SK-N-SH treated with all-trans-retinoic acid at 6 μM for 48 hours (cell line): ENCODE data around the gene TNN.

Source experiments
- ATAC-seq: fragments of 200-7000 bp; cut with Tn5 transposase; 3 replicates; pipeline ENCODE4 v1.9.1; 2020; ENCODE audit warnings: mild to moderate bottlenecking, moderate library complexity
- ARNTL ChIP-seq: fragments of 450-650 bp; formaldehyde crosslinking; IDR thresholded peaks from 2 replicates; pipeline ENCODE4 v1.5.0; 2020; ENCODE audit warnings: low read depth, mild to moderate bottlenecking, moderate library complexity, borderline replicate concordance
- BACH2 ChIP-seq: fragments of 250-450 bp; sonication (Bioruptor Pico); IDR thresholded peaks from 2 replicates; pipeline ENCODE4 v1.9.0; 2021; ENCODE audit warnings: mild to moderate bottlenecking, borderline replicate concordance
- CSDC2 ChIP-seq: fragments of 250-450 bp; sonication (Bioruptor Pico); IDR thresholded peaks from 2 replicates; pipeline ENCODE4 v1.5.0; 2020; ENCODE audit warnings: mild to moderate bottlenecking, moderate library complexity
- CSRNP3 ChIP-seq: fragments of 250-450 bp; sonication (Bioruptor Pico); IDR thresholded peaks from 2 replicates; pipeline ENCODE4 v1.5.1; 2021; ENCODE audit warnings: mild to moderate bottlenecking, moderate library complexity
- GLIS3 ChIP-seq: fragments of 250-450 bp; sonication (Bioruptor Pico); IDR thresholded peaks from 2 replicates; pipeline ENCODE4 v1.5.0; 2020; ENCODE audit warnings: mild to moderate bottlenecking, moderate library complexity
- OSR1 ChIP-seq: fragments of 250-450 bp; sonication (Bioruptor Pico); IDR thresholded peaks from 2 replicates; pipeline ENCODE4 v1.8.0; 2022; ENCODE audit warnings: moderate library complexity, mild to moderate bottlenecking, inconsistent platforms
- PATZ1 ChIP-seq: fragments of 250-450 bp; sonication (Bioruptor Pico); IDR thresholded peaks from 2 replicates; pipeline ENCODE4 v1.8.0; 2020; ENCODE audit warnings: mild to moderate bottlenecking, moderate library complexity, borderline replicate concordance
- POU6F1 ChIP-seq: fragments of 250-450 bp; sonication (Bioruptor Pico); IDR thresholded peaks from 2 replicates; pipeline ENCODE4 v1.8.0; 2021; ENCODE audit warnings: low read depth, mild to moderate bottlenecking, moderate library complexity, borderline replicate concordance
- RARB ChIP-seq: fragments of 250-450 bp; sonication (Bioruptor Pico); IDR thresholded peaks from 2 replicates; pipeline ENCODE4 v1.8.0; 2021; ENCODE audit warnings: mild to moderate bottlenecking, moderate library complexity
- SNAI2 ChIP-seq: fragments of 250-450 bp; sonication (Bioruptor Pico); IDR thresholded peaks from 2 replicates; pipeline ENCODE4 v1.5.0; 2020; ENCODE audit warnings: mild to moderate bottlenecking, moderate library complexity
- ZC3H10 ChIP-seq: fragments of 250-450 bp; sonication (Bioruptor Pico); IDR thresholded peaks from 2 replicates; pipeline ENCODE4 v1.5.1; 2021; ENCODE audit warnings: mild to moderate bottlenecking, moderate library complexity
- ZFP3 ChIP-seq: fragments of 250-450 bp; sonication (Bioruptor Pico); IDR thresholded peaks from 2 replicates; pipeline ENCODE4 v1.5.0; 2020; ENCODE audit warnings: mild to moderate bottlenecking, moderate library complexity
- ZFP30 ChIP-seq: fragments of 450-650 bp; formaldehyde crosslinking; IDR thresholded peaks from 2 replicates; pipeline ENCODE4 v1.5.0; 2022; ENCODE audit warnings: mild to moderate bottlenecking, moderate library complexity
- ZNF565 ChIP-seq: fragments of 450-650 bp; formaldehyde crosslinking; conservative IDR thresholded peaks from 2 replicates; pipeline ENCODE4 v1.5.0; 2020; ENCODE audit warnings: low read depth, mild to moderate bottlenecking, moderate library complexity
- ZNF70 ChIP-seq: fragments of 450-650 bp; formaldehyde crosslinking; IDR thresholded peaks from 2 replicates; pipeline ENCODE4 v1.5.0; 2020; ENCODE audit warnings: mild to moderate bottlenecking, moderate library complexity
- TF ChIP-seq, protein P1 (sequence below): fragments of 250-450 bp; sonication (Bioruptor Pico); IDR thresholded peaks from 2 replicates; pipeline ENCODE4 v1.5.1; 2020; ENCODE audit warnings: low read depth, mild to moderate bottlenecking, moderate library complexity
- TF ChIP-seq, protein P2 (sequence below): fragments of 250-450 bp; sonication (Bioruptor Pico); IDR thresholded peaks from 2 replicates; pipeline ENCODE4 v1.5.0; 2020; ENCODE audit warnings: mild to moderate bottlenecking, moderate library complexity

Gene TNN

DNA sequence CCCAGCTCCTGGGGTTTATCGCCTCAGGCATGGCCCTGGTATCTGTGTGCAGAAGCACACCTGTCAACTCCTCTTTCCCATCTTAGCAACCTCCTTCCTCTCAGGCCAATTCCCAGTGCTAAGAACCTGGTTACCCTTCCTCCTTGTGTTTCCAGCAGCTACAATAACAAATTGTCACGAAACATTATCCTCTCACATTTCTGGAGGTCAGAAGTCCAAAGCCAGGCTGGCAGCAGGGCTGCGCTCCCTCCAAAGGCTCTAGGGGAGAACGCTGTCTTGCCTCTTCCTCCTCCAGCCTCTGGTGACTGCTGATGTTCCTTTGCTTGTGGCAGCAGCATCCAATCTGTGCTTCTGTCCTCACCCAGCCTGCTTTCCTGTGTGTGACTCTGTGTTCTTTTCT, 33.7 kb upstream of the TNN start:
- TF ChIP-seq POU6F1 (CRISPR knock-in tag) (no peak), ZNF70 (CRISPR knock-in tag) (no peak), ZFP30 (CRISPR knock-in tag) (no peak)
- TF ChIP-seq, protein P1, sequence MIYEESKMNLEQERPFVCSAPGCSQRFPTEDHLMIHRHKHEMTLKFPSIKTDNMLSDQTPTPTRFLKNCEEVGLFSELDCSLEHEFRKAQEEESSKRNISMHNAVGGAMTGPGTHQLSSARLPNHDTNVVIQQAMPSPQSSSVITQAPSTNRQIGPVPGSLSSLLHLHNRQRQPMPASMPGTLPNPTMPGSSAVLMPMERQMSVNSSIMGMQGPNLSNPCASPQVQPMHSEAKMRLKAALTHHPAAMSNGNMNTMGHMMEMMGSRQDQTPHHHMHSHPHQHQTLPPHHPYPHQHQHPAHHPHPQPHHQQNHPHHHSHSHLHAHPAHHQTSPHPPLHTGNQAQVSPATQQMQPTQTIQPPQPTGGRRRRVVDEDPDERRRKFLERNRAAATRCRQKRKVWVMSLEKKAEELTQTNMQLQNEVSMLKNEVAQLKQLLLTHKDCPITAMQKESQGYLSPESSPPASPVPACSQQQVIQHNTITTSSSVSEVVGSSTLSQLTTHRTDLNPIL (CRISPR knock-in tag), result no peak
- no peak for ATAC-seq

GRCh38 chr1:175034775-175035174, 32.9 kb upstream of the TNN start:
- TF ChIP-seq POU6F1 (CRISPR knock-in tag), result no peak
- no peak for TF ChIP-seq ZNF70 (CRISPR knock-in tag)
- no peak for TF ChIP-seq SNAI2
- TF ChIP-seq CSDC2 (CRISPR knock-in tag), result no peak
- TF ChIP-seq BACH2, result no peak
- TF ChIP-seq ARNTL (CRISPR knock-in tag), result no peak
- TF ChIP-seq RARB (CRISPR knock-in tag), result no peak
- TF ChIP-seq OSR1 (CRISPR knock-in tag), result no peak
- TF ChIP-seq, protein P2, sequence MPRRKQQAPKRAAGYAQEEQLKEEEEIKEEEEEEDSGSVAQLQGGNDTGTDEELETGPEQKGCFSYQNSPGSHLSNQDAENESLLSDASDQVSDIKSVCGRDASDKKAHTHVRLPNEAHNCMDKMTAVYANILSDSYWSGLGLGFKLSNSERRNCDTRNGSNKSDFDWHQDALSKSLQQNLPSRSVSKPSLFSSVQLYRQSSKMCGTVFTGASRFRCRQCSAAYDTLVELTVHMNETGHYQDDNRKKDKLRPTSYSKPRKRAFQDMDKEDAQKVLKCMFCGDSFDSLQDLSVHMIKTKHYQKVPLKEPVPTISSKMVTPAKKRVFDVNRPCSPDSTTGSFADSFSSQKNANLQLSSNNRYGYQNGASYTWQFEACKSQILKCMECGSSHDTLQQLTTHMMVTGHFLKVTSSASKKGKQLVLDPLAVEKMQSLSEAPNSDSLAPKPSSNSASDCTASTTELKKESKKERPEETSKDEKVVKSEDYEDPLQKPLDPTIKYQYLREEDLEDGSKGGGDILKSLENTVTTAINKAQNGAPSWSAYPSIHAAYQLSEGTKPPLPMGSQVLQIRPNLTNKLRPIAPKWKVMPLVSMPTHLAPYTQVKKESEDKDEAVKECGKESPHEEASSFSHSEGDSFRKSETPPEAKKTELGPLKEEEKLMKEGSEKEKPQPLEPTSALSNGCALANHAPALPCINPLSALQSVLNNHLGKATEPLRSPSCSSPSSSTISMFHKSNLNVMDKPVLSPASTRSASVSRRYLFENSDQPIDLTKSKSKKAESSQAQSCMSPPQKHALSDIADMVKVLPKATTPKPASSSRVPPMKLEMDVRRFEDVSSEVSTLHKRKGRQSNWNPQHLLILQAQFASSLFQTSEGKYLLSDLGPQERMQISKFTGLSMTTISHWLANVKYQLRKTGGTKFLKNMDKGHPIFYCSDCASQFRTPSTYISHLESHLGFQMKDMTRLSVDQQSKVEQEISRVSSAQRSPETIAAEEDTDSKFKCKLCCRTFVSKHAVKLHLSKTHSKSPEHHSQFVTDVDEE (CRISPR knock-in tag), result no peak
- TF ChIP-seq CSRNP3 (CRISPR knock-in tag), result no peak
- no peak for TF ChIP-seq PATZ1
- no peak for TF ChIP-seq ZFP3 (CRISPR knock-in tag)
- TF ChIP-seq, protein P1 (CRISPR knock-in tag), result no peak
- TF ChIP-seq, all 23 proteins: peak for 0
- no peak for ATAC-seq

GRCh38 chr1:175035865-175036264, 31.8 kb upstream of the TNN start:
- no peak for TF ChIP-seq ZC3H10 (CRISPR knock-in tag)
- TF ChIP-seq, protein P2 (CRISPR knock-in tag), result no peak
- TF ChIP-seq ZNF565 (CRISPR knock-in tag), result no peak
- TF ChIP-seq ZNF70 (CRISPR knock-in tag), result no peak
- TF ChIP-seq CSDC2 (CRISPR knock-in tag), result no peak
- TF ChIP-seq CSRNP3 (CRISPR knock-in tag), result no peak
- no peak for TF ChIP-seq GLIS3 (CRISPR knock-in tag)
- no peak for TF ChIP-seq ZFP3 (CRISPR knock-in tag)
- TF ChIP-seq SNAI2, result no peak
- TF ChIP-seq RARB (CRISPR knock-in tag), result no peak

More at GRCh38 chr1:175035865-175036264, 31.8 kb upstream of the TNN start:
- no peak for ATAC-seq
